HG03521 (cell line): ENCODE data around the gene GDA.
A peak's percentile ranks its signal among the peaks of the same experiment; 100 is the strongest.
"Not testable (repeated sequence)": the region's sequence is repeated elsewhere in the genome, so short reads cannot be mapped to it uniquely, and the experiment has no call there.

Experiments used
- ATAC-seq: cut with Tn5 transposase; IDR thresholded peaks from one replicate; pipeline ENCODE4 v1.9.1; 2021; ENCODE audit warnings: mild to moderate bottlenecking, moderate library complexity; ENCODE audit not compliant: unreplicated experiment

GDA gene

GRCh38 chr9:72274441-72274840 is 125.2 kb downstream of the GDA start:
- no peak for ATAC-seq

GRCh38 chr9:72274916-72275315 is 125.7 kb downstream of the GDA start:
- no peak for ATAC-seq

- no peak for ATAC-seq
These were observed 127.2 kb downstream of the GDA start for GRCh38 chr9:72276429-72276828.

- ATAC-seq = peak; percentile 66
These were observed 129.7 kb downstream of the GDA start for GRCh38 chr9:72278959-72279358.

- peak; percentile 71 for ATAC-seq
These were observed 131.8 kb downstream of the GDA start for GRCh38 chr9:72280913-72281500.

- no peak for ATAC-seq
These were observed 140.2 kb downstream of the GDA start for GRCh38 chr9:72289401-72289800.

- no peak for ATAC-seq
These were observed 141.1 kb downstream of the GDA start for GRCh38 chr9:72290311-72290710.

GRCh38 chr9:72291576-72291975 is 142.3 kb downstream of the GDA start:
- ATAC-seq = not testable (repeated sequence)

- no peak for ATAC-seq
These were observed 143.0 kb downstream of the GDA start for GRCh38 chr9:72292256-72292682.

GRCh38 chr9:72292874-72293607 is 143.8 kb downstream of the GDA start:
- no peak for ATAC-seq

- ATAC-seq = no peak
These were observed 145.7 kb downstream of the GDA start for GRCh38 chr9:72294936-72295335.

GRCh38 chr9:72297516-72297915 is 148.3 kb downstream of the GDA start:
- no peak for ATAC-seq

- ATAC-seq = no peak
These were observed 149.9 kb downstream of the GDA start for GRCh38 chr9:72299017-72299603.

- ATAC-seq = no peak
These were observed 151.6 kb downstream of the GDA start for GRCh38 chr9:72300873-72301272.
